CD4-positive, alpha-beta T cell (primary cell): ENCODE measurements around the gene ZNF638. TPM values are rescaled to one million over a fixed set of nuclear protein-coding genes. Genes with fewer than 3 reads are reported as not detected.

Experiments
- ATAC-seq: fragments of 200-7000 bp; cut with Tn5 transposase; one replicate; pipeline ENCODE4 v1.10.0; 2022; ENCODE audit warnings: mild to moderate bottlenecking; ENCODE audit not compliant: poor library complexity
- CTCF ChIA-PET: fragments of 350-600 bp; sonication (Branson Sonifier 250); formaldehyde crosslinking; loops from one replicate; lab custom pipeline; 2021; ENCODE audit warnings: antibody characterized with exemption, inconsistent platforms; lab: Charles Lee
- POLR2A ChIA-PET: fragments of 350-600 bp; sonication (Branson Sonifier 250); formaldehyde crosslinking; loops from one replicate; lab custom pipeline; 2021; ENCODE audit warnings: antibody characterized with exemption, inconsistent platforms; lab: Charles Lee
- DNase-seq, 14 experiments: peaks; one replicate each; pipeline ENCODE4 v3.0.0-alpha.2; 2013 to 2020; ENCODE audit warnings: mixed read lengths in 2 of 14
- H3K27ac ChIP-seq, 2 donors: one replicate each; pipeline versions ENCODE4 v1.5.1 to v1.7.0; 2013; ENCODE audit warnings: low read length in 2 of 2, low read depth in 1 of 2, mild to moderate bottlenecking in 1 of 2
- H3K27me3 ChIP-seq, 2 experiments: 1 replicate in 1 of 2; 2 replicates in 1 of 2; pipeline versions ENCODE4 v1.6.1 to v1.7.0; 2013; ENCODE audit warnings: low read length in 2 of 2, control low read depth in 1 of 2, mild to moderate bottlenecking in 1 of 2, moderate library complexity in 1 of 2; ENCODE audit not compliant: insufficient read depth in 2 of 2, control insufficient read depth in 1 of 2
- H3K36me3 ChIP-seq: one replicate; pipeline ENCODE4 v1.6.1; 2013; ENCODE audit warnings: low read length, control low read depth; ENCODE audit not compliant: insufficient read depth
- H3K4me1 ChIP-seq: one replicate; pipeline ENCODE4 v1.6.1; 2013; ENCODE audit warnings: low read length, control low read depth; ENCODE audit not compliant: insufficient read depth
- H3K4me3 ChIP-seq: one replicate; pipeline ENCODE4 v1.5.1; 2013; ENCODE audit warnings: mild to moderate bottlenecking, low read length, moderate library complexity
- H3K9me3 ChIP-seq, 2 experiments: 1 replicate in 1 of 2; 2 replicates in 1 of 2; pipeline versions ENCODE4 v1.6.1 to v1.7.0; 2013; ENCODE audit warnings: low read length in 2 of 2, mild to moderate bottlenecking in 2 of 2, control low read depth in 1 of 2, moderate library complexity in 1 of 2; ENCODE audit not compliant: control insufficient read depth in 1 of 2, insufficient read depth in 1 of 2
- H3K27ac Mint-ChIP-seq: one replicate; pipeline ENCODE4 v1.8.0; 2020; ENCODE audit warnings: mixed read lengths
- H3K27me3 Mint-ChIP-seq: one replicate; pipeline ENCODE4 v1.8.0; 2021; ENCODE audit warnings: mixed read lengths
- H3K36me3 Mint-ChIP-seq: one replicate; pipeline ENCODE4 v1.8.0; 2021; ENCODE audit warnings: low read depth, mixed read lengths
- H3K4me1 Mint-ChIP-seq: one replicate; pipeline ENCODE4 v1.8.0; 2021; ENCODE audit warnings: low read depth, mixed read lengths
- H3K4me3 Mint-ChIP-seq: one replicate; pipeline ENCODE4 v1.8.0; 2020; ENCODE audit warnings: mild to moderate bottlenecking, mixed read lengths
- H3K9me3 Mint-ChIP-seq: one replicate; pipeline ENCODE4 v1.8.0; 2020; ENCODE audit warnings: mixed read lengths
- CTCF ChIP-seq: fragments of 200-600 bp; IDR thresholded peaks from one replicate; pipeline ENCODE4 v1.8.0; 2022; ENCODE audit warnings: antibody characterized with exemption, mild to moderate bottlenecking
- intact Hi-C, 2 experiments: fragments of 100-400 bp; cut with DNase I in 1 of 2; cut with micrococcal nuclease in 1 of 2; formaldehyde crosslinking; loops; one replicate each; pipeline versions ENCODE4 v1.15.1 to v1.9.0; 2023 to 2025; cut with DNase I, micrococcal nuclease
- total RNA-seq, 174 experiments: library from RNA in 2 of 174; stranded (reverse) in 2 of 174; gene quantifications; one replicate each; pipeline ENCODE4 v1.2.3 and lab custom pipeline; 2021 to 2026

The ZNF638 gene
- total RNA-seq, 2 experiments from 2014 or later: 77.8 to 86.4 TPM

- Histone ChIP-seq H3K9me3 (no peaks in the 10 kb centered on the region), H3K36me3 (peaks cover 94% of the 10 kb centered on the region), H3K4me1 (no peaks in the 10 kb centered on the region), H3K27ac (no peak overlapping the region), H3K27me3 (no peaks in the 10 kb centered on the region), H3K4me3 (no peak overlapping the region)
- TF ChIP-seq CTCF: no peak
- H3K27me3 Mint-ChIP-seq: no peaks in the 10 kb centered on the region
- CTCF ChIA-PET: no interaction called here
- H3K4me3 Mint-ChIP-seq: no peak overlapping the region
- ATAC-seq (no peak), DNase-seq (no peak)
- intact Hi-C loops: no loop called here
- no peak overlapping the region for H3K27ac Mint-ChIP-seq
- POLR2A ChIA-PET: no interaction called here
- H3K4me1 Mint-ChIP-seq: peaks cover 44% of the 10 kb centered on the region
- peaks cover 85% of the 10 kb centered on the region for H3K36me3 Mint-ChIP-seq
- H3K9me3 Mint-ChIP-seq: no peaks in the 10 kb centered on the region
Measured at GRCh38 chr2:71362447-71362846, 30.9 kb downstream of the ZNF638 start.

GRCh38 chr2:71370015-71370414 lies 38.4 kb downstream of the ZNF638 start:
- no peak for ATAC-seq
- no peak for TF ChIP-seq CTCF
- Histone ChIP-seq H3K9me3 (no peaks in the 10 kb centered on the region), H3K27ac (no peak overlapping the region), H3K4me1 (no peaks in the 10 kb centered on the region), H3K36me3 (peaks cover 72% of the 10 kb centered on the region), H3K4me3 (no peak overlapping the region), H3K27me3 (no peaks in the 10 kb centered on the region)
- CTCF ChIA-PET: interaction anchor here (0.7 kb wide), 1 partner anchor 11 kb away, joined by 3 read pairs; no protein-coding TSS in a partner anchor
- intact Hi-C loops: no loop called here
- Mint-ChIP-seq H3K27ac (no peak overlapping the region), H3K4me1 (peaks cover 20% of the 10 kb centered on the region), H3K4me3 (no peak overlapping the region), H3K36me3 (peaks cover 90% of the 10 kb centered on the region), H3K9me3 (no peaks in the 10 kb centered on the region), H3K27me3 (no peaks in the 10 kb centered on the region)
- no peak for DNase-seq
- POLR2A ChIA-PET: interaction anchor here (0.6 kb wide), 1 partner anchor 14 kb away, joined by 3 read pairs; no protein-coding TSS in a partner anchor

- no peaks in the 10 kb centered on the region for H3K9me3 Mint-ChIP-seq
- H3K27ac Mint-ChIP-seq: peak overlapping the region; percentile 9
- intact Hi-C loops: no loop called here
- TF ChIP-seq CTCF: no peak
- peaks cover 87% of the 10 kb centered on the region for H3K36me3 Mint-ChIP-seq
- no peak overlapping the region for H3K4me3 Mint-ChIP-seq
- Histone ChIP-seq H3K36me3 (peaks cover 72% of the 10 kb centered on the region), H3K4me1 (no peaks in the 10 kb centered on the region), H3K27me3 (no peaks in the 10 kb centered on the region), H3K4me3 (no peak overlapping the region), H3K27ac (no peak overlapping the region), H3K9me3 (no peaks in the 10 kb centered on the region)
- ChIA-PET POLR2A (no interaction called here), CTCF (no interaction called here)
- ATAC-seq (no peak), DNase-seq (no peak)
- H3K4me1 Mint-ChIP-seq: peaks cover 33% of the 10 kb centered on the region
- no peaks in the 10 kb centered on the region for H3K27me3 Mint-ChIP-seq
Measured at GRCh38 chr2:71372042-71372441, 40.5 kb downstream of the ZNF638 start.
